ENCODE results near the gene ZNF320. TPM values are rescaled to one million over a fixed set of nuclear protein-coding genes. Genes with fewer than 3 reads are reported as not detected.

Gene ZNF320
- total and polyA plus RNA-seq, 10 of the 15 experiments (the other 5 are each of a cell fraction or from before 2014, with no cell fraction given), result 0.48 to 9.3 (median 1.3) TPM

- no peak for TF ChIP-seq MXI1 (IDR thresholded peaks at IDR 0.05; ENCODE audit: low read depth, low read length)
- TF ChIP-seq SP1 (IDR thresholded peaks at IDR 0.05; ENCODE audit: low read depth, low read length), result no peak
Measured at GRCh38 chr19:52896431-52897137, 851 bp downstream of the ZNF320 start (continued).

- Histone ChIP-seq H4K20me1 (ENCODE audit: control insufficient read depth, insufficient read depth) (no peaks in the 10 kb centered on the region), H3K4me3 (no peak overlapping the region), H3K79me2 (ENCODE audit: control insufficient read depth, insufficient read depth, low read length) (no peaks in the 10 kb centered on the region), H3K27me3 (replicated peaks in 1 of 2; ENCODE audit: control insufficient read depth in 2 of 2, insufficient read depth in 2 of 2, low read length in 1 of 2) (no peaks in the 10 kb centered on the region), H3K9ac (ENCODE audit: control insufficient read depth, insufficient read depth, low read length) (no peak overlapping the region), H3K4me2 (ENCODE audit: control insufficient read depth, insufficient read depth) (no peak overlapping the region), H2AFZ (ENCODE audit: control insufficient read depth, low read depth, low read length) (no peak overlapping the region), H3K9me3 (replicated peaks; ENCODE audit: control insufficient read depth, insufficient read depth, low read length) (no peaks in the 10 kb centered on the region; the same call in 2 of the 3 replicates), H3K36me3 (ENCODE audit: control insufficient read depth in 2 of 2, insufficient read depth in 2 of 2, low read length in 1 of 2) (no peaks in the 10 kb centered on the region; a peak in 1 of 4 replicates), H3K27ac (ENCODE audit: control insufficient read depth, insufficient read depth) (no peak overlapping the region), H3K4me1 (ENCODE audit: control insufficient read depth, insufficient read depth, low read length) (no peaks in the 10 kb centered on the region)
- no peak for FAIRE-seq
- intact Hi-C loops (cut with micrococcal nuclease; ENCODE audit: unreplicated experiment) (no loop called here), in situ Hi-C loops (cut with MboI) (no loop called here)
- DNase-seq (ENCODE audit: low read depth, low spot score), result no peak
- ChIA-PET SMC1A (ENCODE audit: uncharacterized antibody, unreplicated experiment) (no interaction called here), CTCF (no interaction called here), POLR2A (interaction anchor here (0.8 kb wide), 1 partner anchor 11 kb away, joined by 3 read pairs; no protein-coding TSS in a partner anchor), RAD21 (ENCODE audit: unreplicated experiment) (no interaction called here)
- TF ChIP-seq RELA (IDR thresholded peaks at IDR 0.05; ENCODE audit: borderline replicate concordance, partially characterized antibody) (no peak), PAX5 (IDR thresholded peaks at IDR 0.05; ENCODE audit: borderline replicate concordance, low read depth, low read length) (no peak), SMAD1 (IDR thresholded peaks at IDR 0.05; ENCODE audit: low read depth, partially characterized antibody) (no peak), CEBPZ (IDR thresholded peaks at IDR 0.05; ENCODE audit: low read depth, low read length) (no peak), POLR2A (IDR thresholded peaks at IDR 0.05; ENCODE audit: low read depth, low read length) (no peak), TCF7 (IDR thresholded peaks at IDR 0.05; ENCODE audit: borderline replicate concordance) (no peak), CBFB (IDR thresholded peaks at IDR 0.05; ENCODE audit: low read depth) (no peak), NFYB (IDR thresholded peaks at IDR 0.05; ENCODE audit: insufficient read depth, low read depth, low read length) (no peak), E2F8 (IDR thresholded peaks at IDR 0.05; ENCODE audit: low read depth, partially characterized antibody) (no peak), YY1 (IDR thresholded peaks at IDR 0.05; ENCODE audit: low read depth, low read length) (no peak), DPF2 (IDR thresholded peaks at IDR 0.05) (no peak), POU2F2 (IDR thresholded peaks at IDR 0.05; ENCODE audit: borderline replicate concordance, low read depth, low read length) (no peak), JUNB (IDR thresholded peaks at IDR 0.05) (no peak), GABPA (IDR thresholded peaks at IDR 0.05; ENCODE audit: low read depth) (no peak)
- BruUV-seq (replicated peaks), result no TSS peak
- 51% methylated on average over 4 of the region's 4 CpGs for WGBS (ENCODE audit: insufficient coverage, insufficient replicate concordance, low lambda C conversion rate, missing lambda C conversion rate)
- ATAC-seq, result no peak
Measured at GRCh38 chr19:52891336-52891735, 6.1 kb downstream of the ZNF320 start.

Measured in GM12878 (cell line).